ENCODE results near the gene NKAIN2. TPM values are rescaled to one million over a fixed set of nuclear protein-coding genes. Genes with fewer than 3 reads are reported as not detected.
A peak's percentile ranks its signal among the peaks of the same experiment; 100 is the strongest.

The NKAIN2 gene
- polyA plus RNA-seq, 1 of the 3 experiments (the other 2 are of a cell fraction) = not detected

- no peaks in the 10 kb centered on the region for H3K27me3 ChIP-seq (ENCODE audit: insufficient read depth)
- H3K4me1 ChIP-seq (ENCODE audit: control insufficient read depth in 1 of 2, insufficient read depth in 2 of 2, low read depth in 1 of 2, low read length in 1 of 2) = no peaks in the 10 kb centered on the region
- no peaks in the 10 kb centered on the region for H3K9me2 ChIP-seq
- peak; percentile 35; the same call in 1 of the 2 replicates for TF ChIP-seq CTCF (IDR thresholded peaks at IDR 0.05)
- no peak for TF ChIP-seq EZH2phosphoT487 (IDR thresholded peaks at IDR 0.05; ENCODE audit: borderline replicate concordance, low read depth)
- no peak for TF ChIP-seq USF1 (IDR thresholded peaks at IDR 0.05; ENCODE audit: borderline replicate concordance, low read depth)
- peak; percentile 37 for TF ChIP-seq RAD21 (IDR thresholded peaks at IDR 0.05; ENCODE audit: low read length)
- ChIA-PET POLR2A (no interaction called here), CTCF (interaction anchor here (1.4 kb wide), 1 partner anchor 163 kb away, joined by 4 read pairs; no protein-coding TSS in a partner anchor)
- H3K9me3 ChIP-seq = no peaks in the 10 kb centered on the region
- H2AFZ ChIP-seq (ENCODE audit: low read depth) = no peak overlapping the region
- H3K4me3 ChIP-seq (ENCODE audit: low read depth in 2 of 2, low read length in 1 of 2) = no peak overlapping the region
- H3K9ac ChIP-seq = no peak overlapping the region
- 2% methylated on average over 3 of the region's 4 CpGs for WGBS (ENCODE audit: low lambda C conversion rate)
- no peak overlapping the region for H3K27ac ChIP-seq (ENCODE audit: low read depth in 2 of 2, low read length in 1 of 2)
- DNase-seq = peak; percentile 1
- H3K36me3 ChIP-seq (replicated peaks in 1 of 2; ENCODE audit: control insufficient read depth in 1 of 2, insufficient read depth in 2 of 2, low read length in 1 of 2) = no peaks in the 10 kb centered on the region
- H3K79me2 ChIP-seq (ENCODE audit: insufficient read depth) = no peaks in the 10 kb centered on the region
- H3F3A ChIP-seq (replicated peaks; ENCODE audit: insufficient read depth) = no peaks in the 10 kb centered on the region
- H3K4me2 ChIP-seq = no peak overlapping the region
- no peaks in the 10 kb centered on the region for H4K20me1 ChIP-seq (ENCODE audit: insufficient read depth)
Measured at GRCh38 chr6:123965894-123966293, 162.2 kb downstream of the NKAIN2 start.

- CTCF ChIA-PET = interaction anchor here (1.4 kb wide), 1 partner anchor 164 kb away, joined by 4 read pairs; no protein-coding TSS in a partner anchor
- no peaks in the 10 kb centered on the region for H3F3A ChIP-seq (replicated peaks; ENCODE audit: insufficient read depth)
- 0% methylated on average over 2 of the region's 2 CpGs for WGBS (ENCODE audit: low lambda C conversion rate)
Measured at GRCh38 chr6:123966618-123967017, 163.0 kb downstream of the NKAIN2 start.

More at GRCh38 chr6:123966618-123967017, 163.0 kb downstream of the NKAIN2 start:
- Histone ChIP-seq H3K27ac (ENCODE audit: low read depth in 2 of 2, low read length in 1 of 2) (no peak overlapping the region), H3K4me1 (ENCODE audit: control insufficient read depth in 1 of 2, insufficient read depth in 2 of 2, low read depth in 1 of 2, low read length in 1 of 2) (no peaks in the 10 kb centered on the region), H3K9me3 (no peaks in the 10 kb centered on the region), H3K36me3 (replicated peaks in 1 of 2; ENCODE audit: control insufficient read depth in 1 of 2, insufficient read depth in 2 of 2, low read length in 1 of 2) (no peaks in the 10 kb centered on the region), H2AFZ (ENCODE audit: low read depth) (no peak overlapping the region), H3K9ac (no peak overlapping the region), H4K20me1 (ENCODE audit: insufficient read depth) (no peaks in the 10 kb centered on the region), H3K9me2 (no peaks in the 10 kb centered on the region), H3K4me2 (no peak overlapping the region), H3K27me3 (ENCODE audit: insufficient read depth) (no peaks in the 10 kb centered on the region), H3K4me3 (ENCODE audit: low read depth in 2 of 2, low read length in 1 of 2) (no peak overlapping the region), H3K79me2 (ENCODE audit: insufficient read depth) (no peaks in the 10 kb centered on the region)
- no peak for DNase-seq
- POLR2A ChIA-PET = no interaction called here
- TF ChIP-seq ZBTB33 (IDR thresholded peaks at IDR 0.05; ENCODE audit: borderline replicate concordance, low read depth) = no peak
- TF ChIP-seq ELF1 (IDR thresholded peaks at IDR 0.05) = no peak
- no peak for TF ChIP-seq TCF12 (IDR thresholded peaks at IDR 0.05)
- no peak for TF ChIP-seq EZH2phosphoT487 (IDR thresholded peaks at IDR 0.05; ENCODE audit: borderline replicate concordance, low read depth)
- TF ChIP-seq CHD2 (IDR thresholded peaks at IDR 0.05; ENCODE audit: low read length, partially characterized antibody) = no peak
- no peak for TF ChIP-seq SMC3 (IDR thresholded peaks at IDR 0.05; ENCODE audit: low read depth, low read length)
- TF ChIP-seq POLR2AphosphoS5 (IDR thresholded peaks at IDR 0.05; ENCODE audit: low read depth, low read length) = no peak
- TF ChIP-seq IRF3 (IDR thresholded peaks at IDR 0.05; ENCODE audit: low read depth, low read length) = no peak

Measured in SK-N-SH (cell line).